HepG2 (cell line): ENCODE measurements around the gene SQOR. TPM values are rescaled to one million over a fixed set of nuclear protein-coding genes. Genes with fewer than 3 reads are reported as not detected.

ENCODE experiments used
- ATAC-seq: fragments of 200-7000 bp; cut with Tn5 transposase; 3 replicates; pipeline ENCODE4 v1.9.1; 2020; ENCODE audit warnings: mild to moderate bottlenecking, moderate library complexity
- BruUV-seq: library from RNA; stranded (reverse); fragments of 400-500 nt; replicated peaks from 2 replicates; lab custom pipeline; 2021; lab: Mats Ljungman, UMichigan
- CTCF ChIA-PET: fragments of 300-600 bp; formaldehyde crosslinking; extraction: SDS; loops from one replicate; lab custom pipeline; 2021; ENCODE audit warnings: low total read pairs, inconsistent platforms, low intra/inter-chr PET ratio; lab: Yijun Ruan, JAX
- POLR2A ChIA-PET: fragments of 350-600 bp; sonication (Branson Sonifier 250); formaldehyde crosslinking; loops from one replicate; lab custom pipeline; 2020; ENCODE audit warnings: antibody characterized with exemption, inconsistent platforms; lab: Yijun Ruan, JAX
- DNase-seq: peaks from one replicate; pipeline ENCODE4 v3.0.0-alpha.2; 2015; ENCODE audit warnings: low spot score
- FAIRE-seq: peaks from 3 replicates; lab custom pipeline; 2011; peaks lifted over from hg19 to GRCh38; lab: Jason Lieb, UNC
- H2AFZ ChIP-seq: one replicate; pipeline ENCODE4 v1.6.1; 2011; ENCODE audit warnings: low read length, inconsistent platforms
- H3K27ac ChIP-seq: fragments of 300-600 bp; 3 replicates; pipeline ENCODE4 v1.8.0; 2011; ENCODE audit warnings: mixed run types, mild to moderate bottlenecking, mixed read lengths, low read length, inconsistent platforms; ENCODE audit not compliant: insufficient read depth; ENCODE audit errors: extremely low read length
- H3K27me3 ChIP-seq, 2 experiments: fragments of 200-600 bp in 1 of 2; 2 replicates in 1 of 2; 3 replicates in 1 of 2; pipeline versions ENCODE4 v1.6.0 to v1.8.0; 2011; ENCODE audit warnings: low read length in 2 of 2, mild to moderate bottlenecking in 2 of 2, moderate library complexity in 2 of 2, inconsistent platforms in 1 of 2; ENCODE audit not compliant: insufficient read depth in 2 of 2, control insufficient read depth in 1 of 2
- H3K36me3 ChIP-seq, 2 experiments: fragments of 200-600 bp in 1 of 2; replicated peaks in 1 of 2; 2 replicates in 1 of 2; 3 replicates in 1 of 2; pipeline versions ENCODE4 v1.5.1 to v1.8.0; 2011; ENCODE audit warnings: low read length in 2 of 2, inconsistent platforms in 1 of 2; ENCODE audit not compliant: insufficient read depth in 2 of 2, control insufficient read depth in 1 of 2
- H3K4me1 ChIP-seq: 2 replicates; pipeline ENCODE4 v1.5.1; 2012; ENCODE audit warnings: low read length, inconsistent platforms; ENCODE audit not compliant: insufficient read depth
- H3K4me2 ChIP-seq: 2 replicates; pipeline ENCODE4 v1.6.0; 2011; ENCODE audit warnings: low read depth, low read length, inconsistent platforms
- H3K4me3 ChIP-seq, 3 experiments: fragments of 200-600 bp in 1 of 3; sonication (generic), shearing (Covaris generic) in 1 of 3; replicated peaks in 1 of 3; 2 replicates each; pipeline ENCODE4 v1.5.1; 2011 to 2016; ENCODE audit warnings: low read length in 3 of 3, inconsistent platforms in 2 of 3, low read depth in 2 of 3, mild to moderate bottlenecking in 2 of 3, control low read depth in 1 of 3, mixed read lengths in 1 of 3; ENCODE audit not compliant: insufficient read depth in 1 of 3
- H3K79me2 ChIP-seq: one replicate; pipeline ENCODE4 v1.6.1; 2011; ENCODE audit warnings: low read length, inconsistent platforms; ENCODE audit not compliant: insufficient read depth
- H3K9ac ChIP-seq: 2 replicates; pipeline ENCODE4 v1.6.0; 2011; ENCODE audit warnings: mild to moderate bottlenecking, low read depth, low read length, inconsistent platforms; ENCODE audit not compliant: insufficient read depth
- H3K9me3 ChIP-seq: 2 replicates; pipeline ENCODE4 v1.5.1; 2012; ENCODE audit warnings: mild to moderate bottlenecking, low read length
- H4K20me1 ChIP-seq: 2 replicates; pipeline ENCODE4 v1.6.0; 2011; ENCODE audit warnings: inconsistent platforms, mild to moderate bottlenecking, low read length, moderate library complexity; ENCODE audit not compliant: insufficient read depth
- SNAI1 ChIP-seq: sonication (generic); formaldehyde crosslinking; IDR thresholded peaks from 2 replicates; pipeline ENCODE4 v1.5.0; 2020; ENCODE audit warnings: mild to moderate bottlenecking, missing genetic modification reagents, borderline replicate concordance
- ZBTB21 ChIP-seq: sonication (generic); formaldehyde crosslinking; IDR thresholded peaks from 2 replicates; pipeline ENCODE4 v1.4.0; 2020; ENCODE audit warnings: missing genetic modification reagents
- ZNF572 ChIP-seq: sonication (generic); formaldehyde crosslinking; IDR thresholded peaks from 2 replicates; pipeline ENCODE4 v1.5.1; 2020; ENCODE audit warnings: mild to moderate bottlenecking, missing genetic modification reagents
- ZNF792 ChIP-seq: IDR thresholded peaks from 2 replicates; pipeline ENCODE4 v1.6.1; 2016
- WGBS: methylation state at CpG from one replicate; pipeline ENCODE4 v1.1.6; 2017; ENCODE audit warnings: low lambda C conversion rate; 5-methylcytosine and 5-hydroxymethylcytosine counted together
- in situ Hi-C: cut with HindIII; loops from 2 replicates; pipeline ENCODE4 v1.10.0; 2017; ENCODE audit warnings: low pct_unique_long_range_greater_than_20kb; ENCODE audit not compliant: extremely low pct_ligation_motif_present
- intact Hi-C: fragments of 100-400 bp; cut with micrococcal nuclease; formaldehyde crosslinking; loops from one replicate; pipeline ENCODE4 v1.10.0; 2022; ENCODE audit not compliant: unreplicated experiment
- polyA plus RNA-seq, 8 experiments: library from polyadenylated mRNA; depleted of rRNA in 3 of 8; stranded (reverse) in 7 of 8; unstranded in 1 of 8; fragments of >200 nt; fragmentation: Illumina TruSeq in 4 of 8; extraction: Trizol in 4 of 8; gene quantifications; 2 replicates each; pipeline versions ENCODE4 v1.2.1 to v1.2.3, GENCODE V29; 2011 to 2016; ENCODE audit warnings: low read depth in 4 of 8, missing spikeins in 1 of 8, mixed read lengths in 1 of 8; ENCODE audit not compliant: insufficient read depth in 1 of 8
- total RNA-seq, 5 experiments: library from RNA; depleted of rRNA; stranded (reverse); fragments of >200 nt; fragmentation: Illumina TruSeq; extraction: Trizol; gene quantifications; 2 replicates each; pipeline ENCODE4 v1.2.3, GENCODE V29; 2016; ENCODE audit warnings: low read depth in 1 of 5

SQOR gene
- total and polyA plus RNA-seq, 2 of the 13 experiments (the other 11 are each of a cell fraction or from before 2014, with no cell fraction given) = 19.3 to 19.4 TPM

GRCh38 chr15:45678459-45679178, 43.8 kb downstream of the SQOR start:
- ChIA-PET CTCF (no interaction called here), POLR2A (no interaction called here)
- H3K27me3 ChIP-seq = no peaks in the 10 kb centered on the region
- no peak overlapping the region for H2AFZ ChIP-seq
- in situ Hi-C loops (no loop called here), intact Hi-C loops (no loop called here)
- no peak for FAIRE-seq
- no peak overlapping the region for H3K27ac ChIP-seq
- no peaks in the 10 kb centered on the region for H4K20me1 ChIP-seq
- BruUV-seq = no TSS peak
- no peaks in the 10 kb centered on the region for H3K4me1 ChIP-seq
- H3K4me3 ChIP-seq = no peak overlapping the region
- TF ChIP-seq ZNF792 (peak; percentile 69; the same call in 1 of the 2 replicates), ZBTB21 (no peak)
- H3K9ac ChIP-seq = no peak overlapping the region
- peaks cover 0 to 2% of the 10 kb centered on the region in 2 experiments; a peak in 2 of 5 replicates for H3K36me3 ChIP-seq
- no peak for ATAC-seq
- H3K79me2 ChIP-seq = no peaks in the 10 kb centered on the region
- DNase-seq = peak; percentile 18
- H3K4me2 ChIP-seq = no peak overlapping the region
- WGBS = 86% methylated on average over 4 of the region's 4 CpGs
- H3K9me3 ChIP-seq = no peaks in the 10 kb centered on the region

DNA sequence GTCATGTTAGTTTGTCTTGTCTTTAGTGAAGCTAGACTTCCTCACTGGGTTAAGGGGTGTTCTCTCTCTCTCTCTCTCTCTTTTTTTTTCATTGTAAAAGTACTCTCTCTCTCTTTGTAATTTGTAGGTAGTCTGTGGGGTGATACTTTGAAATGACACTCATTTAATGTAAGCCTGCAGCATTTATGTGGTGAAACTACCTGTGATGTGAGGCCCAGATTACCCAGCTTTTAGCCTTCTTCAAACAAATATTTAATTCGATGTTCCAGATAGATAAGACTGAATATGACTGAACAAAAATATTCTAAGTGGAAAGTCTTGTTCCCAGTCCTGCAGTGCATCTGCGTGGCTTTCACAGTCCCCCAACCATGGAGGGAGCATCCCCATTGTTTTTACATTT, 49.7 kb downstream of the SQOR start:
- Histone ChIP-seq H3K4me2 (no peak overlapping the region), H3K9me3 (no peaks in the 10 kb centered on the region), H3K4me3 (no peak overlapping the region), H3K27ac (no peak overlapping the region), H3K36me3 (no peaks in the 10 kb centered on the region; a peak in 2 of 5 replicates), H3K79me2 (no peaks in the 10 kb centered on the region), H3K27me3 (no peaks in the 10 kb centered on the region), H3K9ac (no peak overlapping the region), H4K20me1 (no peaks in the 10 kb centered on the region), H2AFZ (no peak overlapping the region), H3K4me1 (no peaks in the 10 kb centered on the region)
- BruUV-seq = no TSS peak
- 91% methylated on average over 2 of the region's 2 CpGs for WGBS
- in situ Hi-C loops = no loop called here
- TF ChIP-seq ZNF572 (CRISPR knock-in tag) (no peak), SNAI1 (no peak)
- CTCF ChIA-PET = no interaction called here
- POLR2A ChIA-PET = no interaction called here
- no peak for DNase-seq
- no peak for FAIRE-seq
- ATAC-seq = no peak
- intact Hi-C loops = no loop called here
